GM12878 (cell line): ENCODE results near the gene LRR1. TPM values are rescaled to one million over a fixed set of nuclear protein-coding genes. Genes with fewer than 3 reads are reported as not detected.

ENCODE experiments used
- ATAC-seq: fragments of 200-7000 bp; cut with Tn5 transposase; 3 replicates; pipeline ENCODE4 v1.9.1; 2020; ENCODE audit warnings: mild to moderate bottlenecking, moderate library complexity
- Bru-seq: library from RNA; stranded (reverse); fragments of 400-500 nt; gene quantifications from one replicate; lab custom pipeline; 2021; lab: Mats Ljungman, UMichigan
- BruChase-seq, 2 experiments: library from RNA; stranded (reverse); fragments of 400-500 nt; gene quantifications; one replicate each; lab custom pipeline; 2021; lab: Mats Ljungman, UMichigan
- BruUV-seq: library from RNA; stranded (reverse); fragments of 400-500 nt; replicated peaks from 2 replicates; lab custom pipeline; 2021; lab: Mats Ljungman, UMichigan
- CTCF ChIA-PET: fragments of 300-600 bp; sonication (Branson Sonifier 250); formaldehyde crosslinking; extraction: SDS; loops from one replicate; lab custom pipeline; 2021; ENCODE audit warnings: inconsistent platforms; lab: Yijun Ruan, JAX
- POLR2A ChIA-PET: fragments of 350-600 bp; formaldehyde crosslinking; extraction: SDS; loops from one replicate; lab custom pipeline; 2021; ENCODE audit warnings: inconsistent platforms; lab: Charles Lee
- RAD21 ChIA-PET: fragments of 300-600 bp; sonication (Branson Sonifier 250); formaldehyde crosslinking; loops from one replicate; lab custom pipeline; 2023; ENCODE audit warnings: antibody characterized with exemption; ENCODE audit not compliant: unreplicated experiment; lab: Charles Lee
- SMC1A ChIA-PET: fragments of 300-600 bp; sonication (Branson Sonifier 250); formaldehyde crosslinking; loops from one replicate; lab custom pipeline; 2023; ENCODE audit not compliant: unreplicated experiment, uncharacterized antibody; lab: Charles Lee
- DNase-seq: peaks from one replicate; pipeline ENCODE4 v3.0.0-alpha.2; 2011; ENCODE audit warnings: low read depth, low spot score
- FAIRE-seq: peaks from 3 replicates; lab custom pipeline; 2011; peaks lifted over from hg19 to GRCh38; lab: Jason Lieb, UNC
- H2AFZ ChIP-seq: 2 replicates; pipeline ENCODE4 v1.6.0; 2011; ENCODE audit warnings: low read depth, low read length, control low read depth; ENCODE audit not compliant: control insufficient read depth
- H3K27ac ChIP-seq: 2 replicates; pipeline ENCODE4 v1.5.1; 2011; ENCODE audit warnings: control low read depth; ENCODE audit not compliant: control insufficient read depth, insufficient read depth
- H3K27me3 ChIP-seq, 2 experiments: replicated peaks in 1 of 2; 2 replicates each; pipeline versions ENCODE4 v1.6.0 to v1.6.1; 2011; ENCODE audit warnings: low read length in 1 of 2; ENCODE audit not compliant: control insufficient read depth in 2 of 2, insufficient read depth in 2 of 2
- H3K36me3 ChIP-seq, 2 experiments: 2 replicates each; pipeline ENCODE4 v1.5.1; 2011; ENCODE audit warnings: low read length in 1 of 2; ENCODE audit not compliant: control insufficient read depth in 2 of 2, insufficient read depth in 2 of 2
- H3K4me1 ChIP-seq: 2 replicates; pipeline ENCODE4 v1.6.1; 2011; ENCODE audit warnings: mild to moderate bottlenecking, low read length, moderate library complexity, mixed read lengths; ENCODE audit not compliant: control insufficient read depth, insufficient read depth
- H3K4me2 ChIP-seq: 2 replicates; pipeline ENCODE4 v1.6.0; 2011; ENCODE audit warnings: control low read depth; ENCODE audit not compliant: control insufficient read depth, insufficient read depth
- H3K4me3 ChIP-seq: fragments of 200-600 bp; sonication (generic); 2 replicates; pipeline ENCODE4 v1.5.1; 2016
- H3K79me2 ChIP-seq: 2 replicates; pipeline ENCODE4 v1.6.0; 2011; ENCODE audit warnings: low read length; ENCODE audit not compliant: control insufficient read depth, insufficient read depth
- H3K9ac ChIP-seq: 2 replicates; pipeline ENCODE4 v1.8.0; 2011; ENCODE audit warnings: low read length, control low read depth, mixed read lengths; ENCODE audit not compliant: control insufficient read depth, insufficient read depth
- H3K9me3 ChIP-seq: replicated peaks from 3 replicates; pipeline ENCODE4 v1.5.1; 2011; ENCODE audit warnings: mild to moderate bottlenecking, low read length; ENCODE audit not compliant: control insufficient read depth, insufficient read depth
- H4K20me1 ChIP-seq: 2 replicates; pipeline ENCODE4 v1.6.0; 2011; ENCODE audit not compliant: control insufficient read depth, insufficient read depth
- CHD2 ChIP-seq: IDR thresholded peaks from 2 replicates; pipeline ENCODE4 v1.6.1; 2011; ENCODE audit warnings: low read depth, low read length, improper control_type of control experiment, borderline replicate concordance
- CHD4 ChIP-seq: fragments of 200-600 bp; sonication (generic); IDR thresholded peaks from 2 replicates; pipeline ENCODE4 v1.6.1; 2016; ENCODE audit warnings: mild to moderate bottlenecking
- EP300 ChIP-seq, 2 experiments: fragments of 150-350 bp in 1 of 2; IDR thresholded peaks; 2 replicates each; pipeline ENCODE4 v1.6.1; 2011 to 2012; ENCODE audit warnings: low read depth in 2 of 2, low read length in 2 of 2, borderline replicate concordance in 1 of 2, improper control_type of control experiment in 1 of 2, inconsistent platforms in 1 of 2; ENCODE audit not compliant: control insufficient read depth in 1 of 2
- NBN ChIP-seq: fragments of 450-650 bp; IDR thresholded peaks from 2 replicates; pipeline ENCODE4 v1.6.1; 2016
- PBX3 ChIP-seq: IDR thresholded peaks from 2 replicates; pipeline ENCODE4 v1.6.1; 2011; ENCODE audit warnings: mild to moderate bottlenecking, low read depth, low read length, moderate library complexity; ENCODE audit not compliant: insufficient replicate concordance
- POLR2A ChIP-seq: IDR thresholded peaks from 2 replicates; pipeline ENCODE4 v1.6.1; 2011; ENCODE audit warnings: low read depth, mild to moderate bottlenecking, low read length
- RELB ChIP-seq: fragments of 450-650 bp; IDR thresholded peaks from 2 replicates; pipeline ENCODE4 v1.6.1; 2017; ENCODE audit warnings: low read depth, mild to moderate bottlenecking, moderate library complexity
- REST ChIP-seq: IDR thresholded peaks from 2 replicates; pipeline ENCODE4 v1.6.1; 2012; ENCODE audit warnings: mild to moderate bottlenecking, low read depth, low read length
- TARDBP ChIP-seq: IDR thresholded peaks from 2 replicates; pipeline ENCODE4 v1.6.1; 2016; ENCODE audit warnings: borderline replicate concordance
- WGBS: methylation state at CpG from one replicate; pipeline ENCODE4 v1.1.6; 2016; ENCODE audit warnings: low lambda C conversion rate; ENCODE audit not compliant: insufficient replicate concordance, insufficient coverage; ENCODE audit errors: missing lambda C conversion rate; 5-methylcytosine and 5-hydroxymethylcytosine counted together
- in situ Hi-C: fragments of 300-500 bp; cut with MboI; formaldehyde crosslinking; loops from 9 replicates; pipeline ENCODE4 v1.14.3; 2018; ENCODE audit warnings: mixed read lengths
- intact Hi-C: fragments of 100-400 bp; cut with micrococcal nuclease; formaldehyde crosslinking; loops from one replicate; pipeline ENCODE4 v1.14.2; 2022; ENCODE audit not compliant: unreplicated experiment
- long read RNA-seq, 2 experiments: library from polyadenylated mRNA; unstranded; transcript quantifications; one replicate each; pipeline ENCODE4 v2.0.0, GENCODE V29; 2019 to 2020
- polyA minus RNA-seq, 3 experiments: library from RNA; depleted of rRNA, polyadenylated mRNA; stranded (reverse); fragments of >200 nt; gene quantifications; 2 replicates each; pipeline ENCODE4 v1.2.3, GENCODE V29; 2011
- polyA plus RNA-seq, 11 experiments: library from polyadenylated mRNA; depleted of rRNA in 4 of 11; unstranded in 6 of 11; stranded (reverse) in 5 of 11; fragments of >200 nt; fragmentation: Nextera tagmentation in 4 of 11; fragmentation: Illumina TruSeq in 1 of 11; extraction: Ambion mirVana in 4 of 11; extraction: Trizol in 1 of 11; gene quantifications; 1 replicate in 1 of 11; 2 replicates in 10 of 11; pipeline versions ENCODE4 v1.2.1 to v1.2.3, GENCODE V29; 2011 to 2016; ENCODE audit warnings: inconsistent platforms in 2 of 11, missing spikeins in 2 of 11, low read depth in 1 of 11
- total RNA-seq, 4 experiments: library from RNA; depleted of rRNA in 3 of 4; stranded (reverse); fragments of >200 nt in 3 of 4; fragmentation: Illumina TruSeq in 1 of 4; extraction: Trizol in 1 of 4; gene quantifications; 2 replicates each; pipeline versions ENCODE4 v1.2.1 to v1.2.3, GENCODE V29; 2013 to 2021

Gene LRR1
- total RNA-seq (2013; cell fraction: nucleolus; rRNA removed): 28.5 and 31.4 TPM in 2 replicates
- total RNA-seq (2014; rRNA removed) (54.0 and 66.4 TPM in 2 replicates), total RNA-seq (2014; rRNA removed; fragmentation: Illumina TruSeq; extraction: Trizol) (47.9 and 52.3 TPM in 2 replicates), total RNA-seq (2021) (46.7 and 48.9 TPM in 2 replicates), polyA plus RNA-seq (2011; rRNA removed) (36.9 and 50.7 TPM in 2 replicates), polyA plus RNA-seq (2014; fragmentation: Illumina TruSeq; extraction: Trizol) (41.2 and 50.3 TPM in 2 replicates), polyA plus RNA-seq (2014; fragmentation: Nextera tagmentation; extraction: Ambion mirVana) (100 to 1,000 TPM in 1 of 2 experiments, 10 to 100 TPM in 1; 63.9 to 110 TPM), polyA plus RNA-seq (2014; rRNA removed) (42.8 and 45.3 TPM in 2 replicates), polyA plus RNA-seq (2016; fragmentation: Nextera tagmentation; extraction: Ambion mirVana) (10 to 100 TPM; 86.0 to 86.7 TPM), polyA minus RNA-seq (2011; rRNA and poly(A)+ RNA removed) (17.0 and 17.7 TPM in 2 replicates), Bru-seq, nascent RNA (percentile 78 among the genes with signal in this experiment), BruChase-seq, experiment 1, labeled RNA remaining after a 6-hour chase (percentile 74 among the genes with signal in this experiment), BruChase-seq, experiment 2, labeled RNA remaining after a 2-hour chase (percentile 77 among the genes with signal in this experiment)
- 14.3 TPM for polyA plus RNA-seq (2011; ENCODE audit: low read depth)
- 20.0 and 24.4 TPM in 2 replicates for polyA plus RNA-seq (2011; cell fraction: cytosol; rRNA removed)
- polyA plus RNA-seq (2011; cell fraction: nucleus; rRNA removed): 16.7 and 18.2 TPM in 2 replicates
- 18.9 and 20.8 TPM in 2 replicates for polyA plus RNA-seq (2012)
- 7.9 and 9.5 TPM in 2 replicates for polyA minus RNA-seq (2011; cell fraction: cytosol; rRNA and poly(A)+ RNA removed)
- 11.5 and 17.0 TPM in 2 replicates for polyA minus RNA-seq (2011; cell fraction: nucleus; rRNA and poly(A)+ RNA removed)
- long read RNA-seq, experiment 1, transcript LRR1-202 (3 exons, 957 nt): minor isoform, 24 of 57 reads
- long read RNA-seq, experiment 1, transcript LRR1-201 (4 exons, 1,745 nt): major isoform, 27 of 57 reads
- long read RNA-seq, experiment 1, partial matches to known transcripts: 2 of 57 reads
- long read RNA-seq, experiment 1, other reads (novel, unspliced or antisense): 4 of 57 reads
- long read RNA-seq, experiment 2, transcript LRR1-202 (3 exons, 957 nt): minor isoform, 62 of 273 reads
- long read RNA-seq, experiment 2, transcript LRR1-201 (4 exons, 1,745 nt): major isoform, 152 of 273 reads
- long read RNA-seq, experiment 2, partial matches to known transcripts: 8 of 273 reads
- long read RNA-seq, experiment 2, other reads (novel, unspliced or antisense): 51 of 273 reads

DNA sequence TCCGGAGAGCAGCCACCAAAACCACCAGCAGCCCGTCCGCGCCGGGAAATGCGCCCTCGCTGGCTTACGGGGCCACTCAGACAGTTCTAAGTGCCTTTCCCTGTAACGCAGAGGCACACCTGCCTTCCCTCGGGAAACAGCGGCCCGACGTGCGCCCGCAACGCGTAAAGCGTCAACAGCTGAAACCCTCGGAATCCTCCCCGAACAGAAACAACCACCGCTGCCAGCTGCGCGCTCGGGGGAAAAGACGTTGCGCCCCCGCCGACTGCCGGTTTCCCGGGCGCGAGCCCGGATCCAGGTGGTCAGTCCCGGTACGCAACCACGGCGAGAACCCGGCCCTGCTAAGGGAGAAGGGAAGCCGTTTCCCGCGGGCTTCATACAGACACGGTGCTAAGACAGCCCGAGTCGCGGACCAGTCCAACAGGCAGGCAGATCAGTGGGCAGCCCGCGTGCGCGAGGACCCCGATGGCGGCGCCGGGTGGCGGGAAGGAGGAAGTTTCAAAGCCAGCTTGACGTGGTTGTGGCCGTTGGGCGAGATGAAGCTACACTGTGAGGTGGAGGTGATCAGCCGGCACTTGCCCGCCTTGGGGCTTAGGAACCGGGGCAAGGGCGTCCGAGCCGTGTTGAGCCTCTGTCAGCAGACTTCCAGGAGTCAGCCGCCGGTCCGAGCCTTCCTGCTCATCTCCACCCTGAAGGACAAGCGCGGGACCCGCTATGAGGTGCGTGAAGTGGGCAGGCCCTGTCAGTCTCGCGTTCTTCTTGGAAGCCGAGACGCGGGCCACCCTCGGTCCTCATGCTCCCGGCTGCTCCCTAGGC lies at the start of gene LRR1:
Gene LRR1, plus strand, starts transcription at position 456 of the 816 bp plus-strand sequence. Its CDS starts 81 bp downstream, at position 537.
- no peaks in the 10 kb centered on the region for H3K27me3 ChIP-seq
- intact Hi-C loops: loop anchor here (1.0 kb wide), 2 partner anchors 12 to 23 kb away; partner anchors contain the start of gene RPS29
- SMC1A ChIA-PET: interaction anchor here (0.8 to 3.1 kb wide), 7 partner anchors 9 to 254 kb away, joined by 3 to 17 read pairs (median 5); partner anchors contain the start of genes MGAT2, NEMF, RPL36AL and RPS29
- DNase-seq (peak; percentile 60), ATAC-seq (peak; percentile 66), FAIRE-seq (peak; percentile 62)
- RAD21 ChIA-PET: interaction anchor here (0.9 to 4.6 kb wide), 7 partner anchors 12 to 483 kb away, joined by 3 to 29 read pairs (median 6); partner anchors contain the start of genes KLHDC2, MGAT2, RPL36AL and RPS29
- POLR2A ChIA-PET: interaction anchor here (1.9 to 6.7 kb wide), 4 partner anchors 13 to 33 kb away, joined by 12 to 73 read pairs (median 40); partner anchors contain the start of genes MGAT2, RPL36AL and RPS29
- H3K9me3 ChIP-seq: no peaks in the 10 kb centered on the region
- H3K4me2 ChIP-seq: peak within 1 kb of the TSS; percentile 79
- WGBS: under 1% methylated on average over 77 of the region's 77 CpGs
- peak within 1 kb of the TSS; percentile 97 for H2AFZ ChIP-seq
- peaks cover 17% of the 10 kb centered on the region for H3K4me1 ChIP-seq
- CTCF ChIA-PET: interaction anchor here (1.2 to 6.1 kb wide), 5 partner anchors 9 to 35 kb away, joined by 3 to 75 read pairs (median 3); partner anchors contain the start of genes MGAT2, RPL36AL and RPS29
- no TSS peak for BruUV-seq
- in situ Hi-C loops: no loop called here
- no peaks in the 10 kb centered on the region; a peak in 1 of 4 replicates for H3K36me3 ChIP-seq
- H4K20me1 ChIP-seq: no peaks in the 10 kb centered on the region
- peak within 1 kb of the TSS; percentile 95 for H3K9ac ChIP-seq
- H3K4me3 ChIP-seq: peak within 1 kb of the TSS; percentile 92
- H3K79me2 ChIP-seq: peaks cover 53% of the 10 kb centered on the region
- H3K27ac ChIP-seq: peak within 1 kb of the TSS; percentile 100
- TF ChIP-seq POLR2A (peak; percentile 93), NBN (peak; percentile 97), REST (no peak), CHD2 (peak; percentile 80), RELB (peak; percentile 81), PBX3 (peak; percentile 50), EP300 (IDR thresholded peaks at IDR 0.05; ENCODE audit: borderline replicate concordance in 1 of 2, control insufficient read depth in 1 of 2, low read depth in 2 of 2, low read length in 2 of 2) (peak in 1 of 2 experiments; percentile 6; a peak in 1 of 4 replicates), TARDBP (no peak), CHD4 (no peak)
